ENCODE data around the gene CMTM6. TPM values are rescaled to one million over a fixed set of nuclear protein-coding genes. Genes with fewer than 3 reads are reported as not detected.

CMTM6 gene, protein sequence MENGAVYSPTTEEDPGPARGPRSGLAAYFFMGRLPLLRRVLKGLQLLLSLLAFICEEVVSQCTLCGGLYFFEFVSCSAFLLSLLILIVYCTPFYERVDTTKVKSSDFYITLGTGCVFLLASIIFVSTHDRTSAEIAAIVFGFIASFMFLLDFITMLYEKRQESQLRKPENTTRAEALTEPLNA
- total RNA-seq (56.2 TPM), polyA plus RNA-seq (46.3 TPM)
- long read RNA-seq, donor 1, partial matches to known transcripts, result 0 of 2 reads
- long read RNA-seq, donor 1, other reads (novel, unspliced or antisense), result 0 of 2 reads
- long read RNA-seq, donor 2, transcript CMTM6-201 (4 exons, 3,863 nt), result major isoform, 47 of 48 reads
- long read RNA-seq, donor 2, partial matches to known transcripts, result 0 of 48 reads
- long read RNA-seq, donor 2, other reads (novel, unspliced or antisense), result 0 of 48 reads
- long read RNA-seq, donor 3, transcript CMTM6-201 (4 exons, 3,863 nt), result major isoform, 34 of 35 reads
- long read RNA-seq, donor 3, partial matches to known transcripts, result 0 of 35 reads
- long read RNA-seq, donor 3, other reads (novel, unspliced or antisense), result 0 of 35 reads
- long read RNA-seq, donor 4, transcript CMTM6-201 (4 exons, 3,863 nt), result major isoform, 21 of 89 reads
- long read RNA-seq, donor 4, partial matches to known transcripts, result 68 of 89 reads
- long read RNA-seq, donor 4, other reads (novel, unspliced or antisense), result 0 of 89 reads
- long read RNA-seq, donor 5, transcript CMTM6-201 (4 exons, 3,863 nt), result major isoform, 46 of 46 reads
- long read RNA-seq, donor 5, partial matches to known transcripts, result 0 of 46 reads
- long read RNA-seq, donor 5, other reads (novel, unspliced or antisense), result 0 of 46 reads
- long read RNA-seq, donor 6, transcript CMTM6-201 (4 exons, 3,863 nt), result major isoform, 16 of 24 reads
- long read RNA-seq, donor 6, partial matches to known transcripts, result 7 of 24 reads
- long read RNA-seq, donor 6, other reads (novel, unspliced or antisense), result 0 of 24 reads
- long read RNA-seq, donor 7, transcript CMTM6-201 (4 exons, 3,863 nt), result major isoform, 36 of 36 reads
- long read RNA-seq, donor 7, partial matches to known transcripts, result 0 of 36 reads
- long read RNA-seq, donor 7, other reads (novel, unspliced or antisense), result 0 of 36 reads
- long read RNA-seq, donor 8, transcript CMTM6-201 (4 exons, 3,863 nt), result major isoform, 17 of 17 reads
- long read RNA-seq, donor 8, partial matches to known transcripts, result 0 of 17 reads
- long read RNA-seq, donor 8, other reads (novel, unspliced or antisense), result 0 of 17 reads
- long read RNA-seq, donor 9, transcript CMTM6-201 (4 exons, 3,863 nt), result major isoform, 16 of 16 reads
- long read RNA-seq, donor 9, partial matches to known transcripts, result 0 of 16 reads
- long read RNA-seq, donor 9, other reads (novel, unspliced or antisense), result 0 of 16 reads
- long read RNA-seq, donor 10, transcript CMTM6-201 (4 exons, 3,863 nt), result major isoform, 31 of 33 reads
- long read RNA-seq, donor 10, partial matches to known transcripts, result 0 of 33 reads
- long read RNA-seq, donor 10, other reads (novel, unspliced or antisense), result 0 of 33 reads

DNA sequence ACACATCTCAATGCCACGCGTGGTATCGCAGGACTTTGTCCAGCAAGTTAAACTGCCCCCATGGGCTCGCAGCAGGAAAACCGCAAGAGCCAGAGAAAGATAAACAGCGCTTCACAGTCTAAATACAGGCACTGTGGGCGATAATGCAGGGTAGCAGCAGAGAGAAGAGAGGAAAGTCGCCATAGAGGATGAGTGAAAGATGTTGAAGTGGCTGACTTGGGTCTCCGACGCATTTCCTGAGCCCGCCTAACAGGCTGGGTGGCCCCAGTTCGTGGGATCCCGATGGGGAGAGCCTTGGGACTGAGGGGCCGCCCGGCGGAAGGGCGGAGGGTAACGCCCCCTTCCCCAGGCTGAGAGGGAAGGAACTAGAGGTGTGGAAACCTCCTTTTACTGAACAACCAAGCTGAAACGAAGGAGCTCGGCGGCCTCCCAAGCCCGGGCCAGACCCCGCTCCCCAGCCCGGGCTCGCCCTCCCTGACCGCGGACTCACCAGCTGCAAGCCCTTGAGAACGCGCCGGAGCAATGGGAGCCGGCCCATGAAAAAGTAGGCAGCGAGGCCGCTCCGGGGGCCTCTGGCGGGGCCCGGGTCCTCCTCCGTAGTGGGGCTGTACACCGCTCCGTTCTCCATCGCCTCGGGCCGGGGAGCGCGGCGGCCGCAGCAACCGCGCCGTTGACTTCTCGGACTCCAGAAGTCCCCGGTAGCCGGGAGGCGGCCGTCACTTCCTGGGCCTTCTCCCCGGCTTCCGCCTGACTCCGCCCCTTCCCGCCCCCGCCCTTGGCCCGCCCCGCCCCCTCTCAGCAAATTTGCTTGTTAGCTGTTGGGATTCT, at the start of gene CMTM6:
Gene CMTM6 (minus strand): TSS at position 735 of the 828 bp plus-strand sequence. CDS start 107 bp downstream, at position 628.
- no peaks in the 10 kb centered on the region for H3K36me3 ChIP-seq (ENCODE audit: control insufficient read depth in 2 of 2, insufficient read depth in 2 of 2, low read length in 1 of 2)
- WGBS, result under 1% methylated on average over 61 of the region's 61 CpGs
- H3K9me3 ChIP-seq (ENCODE audit: control insufficient read depth in 2 of 2, insufficient read depth in 1 of 2, low read length in 1 of 2), result no peaks in the 10 kb centered on the region
- peak; percentile 20 to 86 (median 61) for DNase-seq (ENCODE audit: low read depth in 6 of 9, low spot score in 9 of 9)
- H3K4me1 ChIP-seq (ENCODE audit: control insufficient read depth in 2 of 2, insufficient read depth in 2 of 2, low read length in 2 of 2), result peaks cover 6 to 11% of the 10 kb centered on the region in 2 donors
- H3K4me3 ChIP-seq (ENCODE audit: low read length in 2 of 2), result peak within 1 kb of the TSS; percentile 94 to 97
- H3K27me3 ChIP-seq (ENCODE audit: control insufficient read depth in 2 of 2, insufficient read depth in 1 of 2, low read length in 1 of 2), result no peaks in the 10 kb centered on the region
- peak within 1 kb of the TSS; percentile 92 to 93 for H3K27ac ChIP-seq (ENCODE audit: low read depth in 1 of 2, low read length in 1 of 2)

DNA sequence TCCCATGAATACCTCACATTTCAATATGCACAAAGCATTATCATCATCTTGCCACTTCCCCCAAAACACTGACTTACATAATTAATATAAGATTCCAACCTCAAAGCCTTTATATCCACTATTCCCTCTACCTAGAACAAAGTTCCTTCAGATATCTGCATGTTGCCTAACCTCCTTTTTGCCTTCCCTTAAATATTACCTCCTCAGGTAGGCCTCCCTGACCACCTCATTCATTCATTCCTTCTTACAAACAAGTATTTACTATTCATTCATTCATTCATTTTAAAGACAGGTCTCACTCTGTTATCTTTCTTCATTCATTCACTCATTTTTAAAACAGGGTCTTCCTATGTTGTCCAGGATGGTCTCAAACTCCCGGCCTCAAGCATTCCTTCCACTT, 49.4 kb upstream of the CMTM6 start:
- 100% methylated on average over 1 of the region's 1 CpG for WGBS
- Histone ChIP-seq H3K4me3 (ENCODE audit: low read length in 2 of 2) (no peak overlapping the region), H3K36me3 (ENCODE audit: control insufficient read depth in 2 of 2, insufficient read depth in 2 of 2, low read length in 1 of 2) (no peaks in the 10 kb centered on the region), H3K9me3 (ENCODE audit: control insufficient read depth in 2 of 2, insufficient read depth in 1 of 2, low read length in 1 of 2) (no peaks in the 10 kb centered on the region), H3K27me3 (ENCODE audit: control insufficient read depth in 2 of 2, insufficient read depth in 1 of 2, low read length in 1 of 2) (no peaks in the 10 kb centered on the region), H3K4me1 (ENCODE audit: control insufficient read depth in 2 of 2, insufficient read depth in 2 of 2, low read length in 2 of 2) (no peaks in the 10 kb centered on the region), H3K27ac (ENCODE audit: low read depth in 1 of 2, low read length in 1 of 2) (no peak overlapping the region)
- DNase-seq (ENCODE audit: low read depth in 6 of 9, low spot score in 9 of 9), result no peak

- no peaks in the 10 kb centered on the region for H3K4me1 ChIP-seq (ENCODE audit: control insufficient read depth in 2 of 2, insufficient read depth in 2 of 2, low read length in 2 of 2)
- H3K4me3 ChIP-seq (ENCODE audit: low read length in 2 of 2), result no peak overlapping the region
- no peaks in the 10 kb centered on the region for H3K9me3 ChIP-seq (ENCODE audit: control insufficient read depth in 2 of 2, insufficient read depth in 1 of 2, low read length in 1 of 2)
- no peak overlapping the region for H3K27ac ChIP-seq (ENCODE audit: low read depth in 1 of 2, low read length in 1 of 2)
- no peaks in the 10 kb centered on the region for H3K27me3 ChIP-seq (ENCODE audit: control insufficient read depth in 2 of 2, insufficient read depth in 1 of 2, low read length in 1 of 2)
- H3K36me3 ChIP-seq (ENCODE audit: control insufficient read depth in 2 of 2, insufficient read depth in 2 of 2, low read length in 1 of 2), result no peaks in the 10 kb centered on the region
- DNase-seq (ENCODE audit: low read depth in 6 of 9, low spot score in 9 of 9), result no peak
These were observed 48.8 kb upstream of the CMTM6 start for GRCh38 chr3:32551496-32551895.

GRCh38 chr3:32551087-32551486, 48.4 kb upstream of the CMTM6 start:
- Histone ChIP-seq H3K36me3 (ENCODE audit: control insufficient read depth in 2 of 2, insufficient read depth in 2 of 2, low read length in 1 of 2) (no peaks in the 10 kb centered on the region), H3K9me3 (ENCODE audit: control insufficient read depth in 2 of 2, insufficient read depth in 1 of 2, low read length in 1 of 2) (no peaks in the 10 kb centered on the region), H3K27ac (ENCODE audit: low read depth in 1 of 2, low read length in 1 of 2) (no peak overlapping the region), H3K4me3 (ENCODE audit: low read length in 2 of 2) (no peak overlapping the region), H3K4me1 (ENCODE audit: control insufficient read depth in 2 of 2, insufficient read depth in 2 of 2, low read length in 2 of 2) (no peaks in the 10 kb centered on the region), H3K27me3 (ENCODE audit: control insufficient read depth in 2 of 2, insufficient read depth in 1 of 2, low read length in 1 of 2) (no peaks in the 10 kb centered on the region)
- 90% methylated on average over 2 of the region's 2 CpGs for WGBS
- DNase-seq (ENCODE audit: low read depth in 6 of 9, low spot score in 9 of 9), result no peak

DNA sequence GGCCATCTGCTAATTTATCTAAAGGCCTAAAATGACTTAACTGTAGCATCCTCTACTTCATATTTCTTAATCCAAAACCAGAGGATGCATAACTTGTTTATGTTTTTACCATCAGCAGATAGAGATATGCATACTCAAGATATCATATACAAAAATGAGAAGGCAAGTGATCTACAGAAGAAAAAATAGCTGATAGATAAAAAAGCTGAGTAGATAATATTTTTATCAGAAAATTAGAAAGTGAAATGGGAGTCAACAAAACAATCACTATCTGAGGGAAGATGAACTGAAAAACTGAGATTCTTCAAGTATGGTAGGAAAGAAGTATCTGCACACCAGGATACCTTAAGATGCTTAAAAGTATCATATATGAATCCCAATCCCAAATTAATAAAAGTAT, 42.7 kb upstream of the CMTM6 start:
- no peak for DNase-seq (ENCODE audit: low read depth in 6 of 9, low spot score in 9 of 9)
- H3K27me3 ChIP-seq (ENCODE audit: control insufficient read depth in 2 of 2, insufficient read depth in 1 of 2, low read length in 1 of 2), result no peaks in the 10 kb centered on the region
- H3K36me3 ChIP-seq (ENCODE audit: control insufficient read depth in 2 of 2, insufficient read depth in 2 of 2, low read length in 1 of 2), result peaks cover 0 to 11% of the 10 kb centered on the region in 2 donors
- H3K4me3 ChIP-seq (ENCODE audit: low read length in 2 of 2), result no peak overlapping the region
- H3K4me1 ChIP-seq (ENCODE audit: control insufficient read depth in 2 of 2, insufficient read depth in 2 of 2, low read length in 2 of 2), result no peaks in the 10 kb centered on the region
- H3K27ac ChIP-seq (ENCODE audit: low read depth in 1 of 2, low read length in 1 of 2), result no peak overlapping the region
- no peaks in the 10 kb centered on the region for H3K9me3 ChIP-seq (ENCODE audit: control insufficient read depth in 2 of 2, insufficient read depth in 1 of 2, low read length in 1 of 2)

DNA sequence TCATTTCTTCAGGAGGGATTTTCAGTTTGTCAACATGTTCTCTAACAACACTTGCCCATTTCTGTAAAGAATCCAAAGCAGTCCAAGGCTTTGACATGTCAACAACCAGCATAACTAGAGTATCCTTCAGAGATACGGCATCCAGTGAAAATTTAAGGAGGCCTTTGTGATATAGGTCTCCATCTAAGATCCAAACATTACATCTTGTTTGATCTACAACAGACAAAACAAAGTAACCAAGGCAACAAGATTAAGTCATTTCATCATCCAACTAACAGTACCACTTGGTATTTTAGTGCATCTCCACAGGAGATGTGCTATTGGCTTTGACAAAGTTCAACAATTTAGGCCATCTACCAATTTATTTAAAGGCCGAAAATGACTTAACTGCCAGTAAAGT, 42.2 kb upstream of the CMTM6 start:
- no peaks in the 10 kb centered on the region for H3K9me3 ChIP-seq (ENCODE audit: control insufficient read depth in 2 of 2, insufficient read depth in 1 of 2, low read length in 1 of 2)
- no peaks in the 10 kb centered on the region for H3K27me3 ChIP-seq (ENCODE audit: control insufficient read depth in 2 of 2, insufficient read depth in 1 of 2, low read length in 1 of 2)
- peaks cover under 1 to 11% of the 10 kb centered on the region in 2 donors for H3K36me3 ChIP-seq (ENCODE audit: control insufficient read depth in 2 of 2, insufficient read depth in 2 of 2, low read length in 1 of 2)
- H3K4me1 ChIP-seq (ENCODE audit: control insufficient read depth in 2 of 2, insufficient read depth in 2 of 2, low read length in 2 of 2), result no peaks in the 10 kb centered on the region
- DNase-seq (ENCODE audit: low read depth in 6 of 9, low spot score in 9 of 9), result no peak
- H3K27ac ChIP-seq (ENCODE audit: low read depth in 1 of 2, low read length in 1 of 2), result no peak overlapping the region
- WGBS, result 96% methylated on average over 2 of the region's 2 CpGs
- no peak overlapping the region for H3K4me3 ChIP-seq (ENCODE audit: low read length in 2 of 2)

DNA sequence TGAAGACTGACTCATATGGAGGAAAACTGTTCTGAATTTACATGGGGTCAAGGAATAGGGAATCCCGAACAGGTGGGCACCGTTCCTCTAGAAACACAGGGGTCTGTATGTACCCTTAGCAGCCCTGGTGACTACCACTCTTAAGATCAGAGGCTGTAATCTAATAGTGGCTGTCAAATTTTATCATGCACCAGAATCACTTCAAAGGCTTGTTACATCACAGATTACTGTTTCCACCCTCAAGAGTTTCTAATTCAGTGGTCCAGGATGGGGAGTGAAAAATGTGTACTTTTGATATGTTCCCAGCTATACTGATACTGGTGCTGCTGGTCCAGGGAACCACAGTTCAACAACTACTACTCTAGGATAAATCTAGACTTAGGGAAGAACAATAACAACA, 40.2 kb upstream of the CMTM6 start:
- DNase-seq (ENCODE audit: low read depth in 6 of 9, low spot score in 9 of 9), result no peak
- no peaks in the 10 kb centered on the region for H3K4me1 ChIP-seq (ENCODE audit: control insufficient read depth in 2 of 2, insufficient read depth in 2 of 2, low read length in 2 of 2)
- no peak overlapping the region for H3K27ac ChIP-seq (ENCODE audit: low read depth in 1 of 2, low read length in 1 of 2)
- H3K27me3 ChIP-seq (ENCODE audit: control insufficient read depth in 2 of 2, insufficient read depth in 1 of 2, low read length in 1 of 2), result no peaks in the 10 kb centered on the region
- H3K36me3 ChIP-seq (ENCODE audit: control insufficient read depth in 2 of 2, insufficient read depth in 2 of 2, low read length in 1 of 2), result peaks cover 3 to 11% of the 10 kb centered on the region in 2 donors
- no peaks in the 10 kb centered on the region for H3K9me3 ChIP-seq (ENCODE audit: control insufficient read depth in 2 of 2, insufficient read depth in 1 of 2, low read length in 1 of 2)
- 98% methylated on average over 2 of the region's 2 CpGs for WGBS
- H3K4me3 ChIP-seq (ENCODE audit: low read length in 2 of 2), result no peak overlapping the region

GRCh38 chr3:32540899-32541298, 38.2 kb upstream of the CMTM6 start:
- Histone ChIP-seq H3K27me3 (ENCODE audit: control insufficient read depth in 2 of 2, insufficient read depth in 1 of 2, low read length in 1 of 2) (no peaks in the 10 kb centered on the region), H3K4me1 (ENCODE audit: control insufficient read depth in 2 of 2, insufficient read depth in 2 of 2, low read length in 2 of 2) (no peaks in the 10 kb centered on the region), H3K4me3 (ENCODE audit: low read length in 2 of 2) (no peak overlapping the region), H3K27ac (ENCODE audit: low read depth in 1 of 2, low read length in 1 of 2) (no peak overlapping the region), H3K9me3 (ENCODE audit: control insufficient read depth in 2 of 2, insufficient read depth in 1 of 2, low read length in 1 of 2) (no peaks in the 10 kb centered on the region), H3K36me3 (ENCODE audit: control insufficient read depth in 2 of 2, insufficient read depth in 2 of 2, low read length in 1 of 2) (peaks cover 3 to 16% of the 10 kb centered on the region in 2 donors)
- WGBS, result 97% methylated on average over 4 of the region's 4 CpGs
- no peak for DNase-seq (ENCODE audit: low read depth in 6 of 9, low spot score in 9 of 9)

All from thymus (tissue), 14 donors.